H7 (cell line): Measurements from ENCODE around the gene PTPRH. TPM values are rescaled to one million over a fixed set of nuclear protein-coding genes. Genes with fewer than 3 reads are reported as not detected.

Source experiments
- DNase-seq: peaks from one replicate; pipeline ENCODE4 v3.0.0; 2012
- H3K27me3 ChIP-seq: 2 replicates; pipeline ENCODE4 v1.6.0; 2011; ENCODE audit warnings: mild to moderate bottlenecking, low read length; ENCODE audit not compliant: control insufficient read depth, insufficient read depth
- H3K36me3 ChIP-seq: replicated peaks from 2 replicates; pipeline ENCODE4 v1.5.1; 2011; ENCODE audit warnings: low read length; ENCODE audit not compliant: control insufficient read depth, insufficient read depth
- H3K4me3 ChIP-seq: 2 replicates; pipeline ENCODE4 v1.5.1; 2011; ENCODE audit warnings: low read depth, mild to moderate bottlenecking, control low read depth, low read length, moderate library complexity; ENCODE audit not compliant: insufficient read depth
- total RNA-seq: library from RNA; depleted of rRNA; stranded (reverse); fragments of >200 nt; shearing (Covaris generic); gene quantifications from 2 replicates; pipeline ENCODE4 v1.2.3, GENCODE V29; 2014

PTPRH gene
- total RNA-seq, 1 experiment from 2014 or later = 2.3 TPM

GRCh38 chr19:55196803-55197202, 12.5 kb downstream of the PTPRH start:
- peak; percentile 56 for DNase-seq
- H3K4me3 ChIP-seq = no peak overlapping the region
- no peaks in the 10 kb centered on the region for H3K36me3 ChIP-seq
- H3K27me3 ChIP-seq = peaks cover 2% of the 10 kb centered on the region; the same call in 1 of the 2 replicates

- no peak for DNase-seq
- H3K36me3 ChIP-seq = no peaks in the 10 kb centered on the region
- no peak overlapping the region for H3K4me3 ChIP-seq
- H3K27me3 ChIP-seq = no peaks in the 10 kb centered on the region
These were observed 15.8 kb downstream of the PTPRH start for GRCh38 chr19:55193481-55193880.

GRCh38 chr19:55189403-55189835, 19.9 kb downstream of the PTPRH start:
- DNase-seq = no peak
- Histone ChIP-seq H3K27me3 (no peaks in the 10 kb centered on the region; the same call in 1 of the 2 replicates), H3K36me3 (no peaks in the 10 kb centered on the region), H3K4me3 (no peak overlapping the region)

- H3K27me3 ChIP-seq = no peaks in the 10 kb centered on the region; the same call in 1 of the 2 replicates
- DNase-seq = no peak
- no peaks in the 10 kb centered on the region for H3K36me3 ChIP-seq
- no peak overlapping the region for H3K4me3 ChIP-seq
These were observed 20.7 kb downstream of the PTPRH start for GRCh38 chr19:55188625-55189024.

GRCh38 chr19:55186080-55186479, 23.2 kb downstream of the PTPRH start:
- no peak for DNase-seq
- Histone ChIP-seq H3K4me3 (no peak overlapping the region), H3K27me3 (peaks cover 12% of the 10 kb centered on the region), H3K36me3 (no peaks in the 10 kb centered on the region)

GRCh38 chr19:55181740-55182139, 27.6 kb downstream of the PTPRH start:
- peaks cover 39% of the 10 kb centered on the region for H3K27me3 ChIP-seq
- DNase-seq = no peak

GRCh38 chr19:55179606-55180484, 29.5 kb downstream of the PTPRH start, which contains the start of gene SYT5:
SYT5 (minus strand) TSS chr19:55180289; CDS start chr19:55179041, 1,248 bp downstream.
- Histone ChIP-seq H3K36me3 (no peaks in the 10 kb centered on the region), H3K27me3 (peaks cover 52% of the 10 kb centered on the region), H3K4me3 (peak within 1 kb of the TSS; percentile 44)
- DNase-seq = peak; percentile 96

More at GRCh38 chr19:55181740-55182139, 27.6 kb downstream of the PTPRH start:
- no peak overlapping the region for H3K4me3 ChIP-seq
- no peaks in the 10 kb centered on the region for H3K36me3 ChIP-seq

- DNase-seq = peak; percentile 97
- Histone ChIP-seq H3K27me3 (peaks cover 59% of the 10 kb centered on the region), H3K36me3 (no peaks in the 10 kb centered on the region), H3K4me3 (peak overlapping the region; percentile 44)
These were observed 30.3 kb downstream of the PTPRH start for GRCh38 chr19:55178781-55179599.

- no peaks in the 10 kb centered on the region for H3K36me3 ChIP-seq
- H3K27me3 ChIP-seq = peaks cover 72% of the 10 kb centered on the region
- no peak overlapping the region for H3K4me3 ChIP-seq
These were observed 33.2 kb downstream of the PTPRH start for GRCh38 chr19:55176076-55176475.

GRCh38 chr19:55175117-55175867, 34.0 kb downstream of the PTPRH start:
- Histone ChIP-seq H3K27me3 (peaks cover 71% of the 10 kb centered on the region), H3K4me3 (peak overlapping the region; percentile 19; the same call in 1 of the 2 replicates), H3K36me3 (no peaks in the 10 kb centered on the region)
- DNase-seq = peak; percentile 86

More at GRCh38 chr19:55176076-55176475, 33.2 kb downstream of the PTPRH start:
- no peak for DNase-seq

GRCh38 chr19:55174425-55175116, 34.7 kb downstream of the PTPRH start:
- Histone ChIP-seq H3K36me3 (no peaks in the 10 kb centered on the region), H3K4me3 (peak overlapping the region; percentile 6; the same call in 1 of the 2 replicates), H3K27me3 (peaks cover 70% of the 10 kb centered on the region)
- DNase-seq = no peak

GRCh38 chr19:55173714-55174409, 35.4 kb downstream of the PTPRH start:
- Histone ChIP-seq H3K4me3 (peak overlapping the region; percentile 63), H3K36me3 (no peaks in the 10 kb centered on the region), H3K27me3 (peaks cover 68% of the 10 kb centered on the region)
- peak; percentile 95 for DNase-seq

- no peak for DNase-seq
- H3K4me3 ChIP-seq = peak overlapping the region; percentile 63
- no peaks in the 10 kb centered on the region for H3K36me3 ChIP-seq
- peaks cover 68% of the 10 kb centered on the region for H3K27me3 ChIP-seq
These were observed 36.1 kb downstream of the PTPRH start for GRCh38 chr19:55173186-55173713.
